Panc1 (cell line): Measurements from ENCODE around the gene STAT3. TPM values are rescaled to one million over a fixed set of nuclear protein-coding genes. Genes with fewer than 3 reads are reported as not detected.

ENCODE experiments used
- ATAC-seq: fragments of 200-7000 bp; cut with Tn5 transposase; 2 replicates; pipeline ENCODE4 v1.9.1; 2020; ENCODE audit warnings: mild to moderate bottlenecking, moderate library complexity
- BruUV-seq: library from RNA; stranded (reverse); fragments of 400-500 nt; replicated peaks from 2 replicates; lab custom pipeline; 2021; lab: Mats Ljungman, UMichigan
- CTCF ChIA-PET: fragments of 300-600 bp; sonication (Branson Sonifier 250); formaldehyde crosslinking; loops from one replicate; lab custom pipeline; 2022; ENCODE audit warnings: antibody characterized with exemption; lab: Charles Lee
- POLR2A ChIA-PET: fragments of 300-600 bp; sonication (Branson Sonifier 250); formaldehyde crosslinking; loops from one replicate; lab custom pipeline; 2022; ENCODE audit warnings: antibody characterized with exemption; lab: Charles Lee
- DNase-seq: peaks from one replicate; pipeline ENCODE4 v3.0.0-alpha.2; 2010; ENCODE audit warnings: low read depth, low spot score
- H3K27ac ChIP-seq: 2 replicates; pipeline ENCODE4 v1.5.1; 2011; ENCODE audit warnings: mild to moderate bottlenecking, low read length, inconsistent platforms
- H3K27me3 ChIP-seq: fragments of 200-500 bp; sonication (Bioruptor generic); 2 replicates; pipeline ENCODE4 v1.6.0; 2014; ENCODE audit warnings: low read length, inconsistent platforms; ENCODE audit not compliant: control insufficient read depth, insufficient read depth
- H3K36me3 ChIP-seq: fragments of 200-500 bp; sonication (Bioruptor generic); 2 replicates; pipeline ENCODE4 v1.5.1; 2014; ENCODE audit warnings: inconsistent platforms, mild to moderate bottlenecking, low read length, moderate library complexity; ENCODE audit not compliant: control insufficient read depth, insufficient read depth
- H3K4me1 ChIP-seq: 2 replicates; pipeline ENCODE4 v1.5.1; 2011; ENCODE audit warnings: inconsistent platforms, mild to moderate bottlenecking, low read length, moderate library complexity; ENCODE audit not compliant: control insufficient read depth, insufficient read depth
- H3K4me3 ChIP-seq, 2 experiments: 2 replicates each; pipeline ENCODE4 v1.5.1; 2011 to 2012; ENCODE audit warnings: low read depth in 2 of 2, low read length in 2 of 2, mild to moderate bottlenecking in 2 of 2, inconsistent platforms in 1 of 2, moderate library complexity in 1 of 2
- H3K9me3 ChIP-seq: fragments of 200-500 bp; sonication (Bioruptor generic); 2 replicates; pipeline ENCODE4 v1.5.1; 2014; ENCODE audit warnings: low read depth, mild to moderate bottlenecking, inconsistent platforms, low read length, moderate library complexity; ENCODE audit not compliant: control insufficient read depth, insufficient read depth
- CTCF ChIP-seq: fragments of 450-650 bp; IDR thresholded peaks from 2 replicates; pipeline ENCODE4 v1.5.1; 2017; ENCODE audit warnings: mild to moderate bottlenecking
- POLR2AphosphoS5 ChIP-seq: IDR thresholded peaks from 2 replicates; pipeline ENCODE4 v1.6.1; 2012; ENCODE audit warnings: mild to moderate bottlenecking, low read depth, low read length, moderate library complexity
- REST ChIP-seq, 2 experiments: IDR thresholded peaks; 2 replicates each; pipeline ENCODE4 v1.6.1; 2011 to 2012; ENCODE audit warnings: low read depth in 2 of 2, control low read depth in 1 of 2, low read length in 1 of 2, mild to moderate bottlenecking in 1 of 2, moderate library complexity in 1 of 2; ENCODE audit not compliant: insufficient read depth in 1 of 2
- SIN3A ChIP-seq: IDR thresholded peaks from 2 replicates; pipeline ENCODE4 v1.6.1; 2012; ENCODE audit warnings: low read depth, mild to moderate bottlenecking, low read length, moderate library complexity, borderline replicate concordance; ENCODE audit not compliant: insufficient read depth
- TCF7L2 ChIP-seq: IDR thresholded peaks from 2 replicates; pipeline ENCODE4 v1.6.1; 2011; ENCODE audit warnings: mild to moderate bottlenecking, low read depth, low read length, inconsistent platforms
- in situ Hi-C: cut with HindIII; loops from 2 replicates; pipeline ENCODE4 v1.10.0; 2016; ENCODE audit warnings: low sequenced_read_pairs, low pct_unique_long_range_greater_than_20kb
- intact Hi-C: fragments of 100-400 bp; cut with micrococcal nuclease; formaldehyde crosslinking; loops from one replicate; pipeline ENCODE4 v1.10.0; 2022; ENCODE audit not compliant: unreplicated experiment
- total RNA-seq: library from RNA; stranded (reverse); gene quantifications from one replicate; pipeline ENCODE4 v1.2.1, GENCODE V29; 2021; ENCODE audit not compliant: unreplicated experiment

STAT3 gene
- total RNA-seq, 1 experiment from 2014 or later, result 287 TPM

GRCh38 chr17:42275527-42276358 is 112.5 kb downstream of the STAT3 start:
- Histone ChIP-seq H3K27me3 (no peaks in the 10 kb centered on the region), H3K4me3 (peak overlapping the region; percentile 55 to 87), H3K36me3 (no peaks in the 10 kb centered on the region; the same call in 1 of the 2 replicates), H3K27ac (peak overlapping the region; percentile 94), H3K9me3 (no peaks in the 10 kb centered on the region), H3K4me1 (peaks cover 29% of the 10 kb centered on the region)
- intact Hi-C loops, result no loop called here
- no peak for DNase-seq
- in situ Hi-C loops, result no loop called here
- CTCF ChIA-PET, result no interaction called here
- POLR2A ChIA-PET, result interaction anchor here (0.6 kb wide), 1 partner anchor 148 kb away, joined by 14 read pairs; no protein-coding TSS in a partner anchor
- peak; percentile 62 for ATAC-seq
- BruUV-seq, result no TSS peak
- no peak for TF ChIP-seq CTCF
- TF ChIP-seq REST (IDR thresholded peaks at IDR 0.05; ENCODE audit: insufficient read depth in 1 of 2, low read depth in 2 of 2, low read length in 1 of 2), result no peak
- TF ChIP-seq SIN3A, result peak; percentile 47; the same call in 1 of the 2 replicates
- TF ChIP-seq POLR2AphosphoS5, result no peak
- TF ChIP-seq TCF7L2, result no peak

- Histone ChIP-seq H3K27ac (peak overlapping the region; percentile 94), H3K4me3 (peak overlapping the region; percentile 55 to 87), H3K27me3 (no peaks in the 10 kb centered on the region), H3K4me1 (peaks cover 37% of the 10 kb centered on the region), H3K9me3 (no peaks in the 10 kb centered on the region), H3K36me3 (no peaks in the 10 kb centered on the region; the same call in 1 of the 2 replicates)
- POLR2A ChIA-PET, result interaction anchor here (0.6 kb wide), 1 partner anchor 147 kb away, joined by 14 read pairs; no protein-coding TSS in a partner anchor
- DNase-seq (no peak), ATAC-seq (peak; percentile 41)
- TF ChIP-seq TCF7L2 (no peak), POLR2AphosphoS5 (peak; percentile 53; the same call in 1 of the 2 replicates)
- intact Hi-C loops (loop anchor here (5.0 kb wide), 1 partner anchor 53 kb away; no protein-coding TSS in a partner anchor), in situ Hi-C loops (no loop called here)
- CTCF ChIA-PET, result no interaction called here
- BruUV-seq, result TSS peak; percentile 78
Observed at GRCh38 chr17:42274812-42275526, 113.3 kb downstream of the STAT3 start.
